Stimulated activated CD4-positive, alpha-beta T cell treated with anti-CD3 and anti-CD28 coated beads, Interleukin-12 subunit alpha, Interleukin-12 subunit beta, amount 100 ng/mL, for 48 hours (primary cell): Measurements from ENCODE around the gene DBNDD2.

Source experiments
- DNase-seq, 3 donors: peaks; one replicate each; pipeline ENCODE4 v3.0.0-alpha.2; 2020; ENCODE audit warnings: low read depth in 2 of 3, low spot score in 1 of 3

The DBNDD2 gene

GRCh38 chr20:45407783-45408645 is at the start of gene DBNDD2:
TSS of gene DBNDD2 (plus strand) at chr20:45408289. CDS start at chr20:45408468, 179 bp downstream.
- DNase-seq: no peak

GRCh38 chr20:45359069-45359405 is 49.1 kb upstream of the DBNDD2 start:
- DNase-seq: no peak

GRCh38 chr20:45359406-45360148 is 48.5 kb upstream of the DBNDD2 start:
- DNase-seq: no peak

- no peak for DNase-seq
Measured at GRCh38 chr20:45361793-45362192, 46.3 kb upstream of the DBNDD2 start.

- peak; percentile 97 to 99 (median 98) for DNase-seq
Measured at GRCh38 chr20:45362804-45363610, 45.1 kb upstream of the DBNDD2 start, which contains the start of gene SYS1. TSS of gene SYS1 (plus strand) at chr20:45363156. CDS start at chr20:45363532, 376 bp downstream.

- DNase-seq: no peak
Measured at GRCh38 chr20:45363611-45364492, 44.2 kb upstream of the DBNDD2 start.

- no peak for DNase-seq
Measured at GRCh38 chr20:45365444-45365970, 42.6 kb upstream of the DBNDD2 start.

- DNase-seq: no peak
Measured at GRCh38 chr20:45366192-45366591, 41.9 kb upstream of the DBNDD2 start.

GRCh38 chr20:45366631-45367030 is 41.5 kb upstream of the DBNDD2 start:
- no peak for DNase-seq

- DNase-seq: no peak
Measured at GRCh38 chr20:45367126-45367525, 41.0 kb upstream of the DBNDD2 start.

- DNase-seq: no peak
Measured at GRCh38 chr20:45368221-45368980, 39.7 kb upstream of the DBNDD2 start.

- no peak for DNase-seq
Measured at GRCh38 chr20:45370571-45371160, 37.4 kb upstream of the DBNDD2 start.

- no peak for DNase-seq
Measured at GRCh38 chr20:45372241-45372640, 35.8 kb upstream of the DBNDD2 start.

- no peak for DNase-seq
Measured at GRCh38 chr20:45372646-45373352, 35.3 kb upstream of the DBNDD2 start.

GRCh38 chr20:45373353-45374100 is 34.6 kb upstream of the DBNDD2 start:
- DNase-seq: peak; percentile 83 to 92 (median 87)

GRCh38 chr20:45374101-45374467 is 34.0 kb upstream of the DBNDD2 start:
- DNase-seq: no peak

GRCh38 chr20:45374966-45375365 is 33.1 kb upstream of the DBNDD2 start:
- no peak for DNase-seq

- no peak for DNase-seq
Measured at GRCh38 chr20:45377269-45377668, 30.8 kb upstream of the DBNDD2 start.
